ENCODE data around the gene SLC24A4.

SLC24A4 gene

GRCh38 chr14:92404018-92404417 lies 81.1 kb downstream of the SLC24A4 start:
- DNase-seq (ENCODE audit: low read depth): no peak

GRCh38 chr14:92404421-92404820 lies 81.5 kb downstream of the SLC24A4 start:
- DNase-seq (ENCODE audit: low read depth): no peak

GRCh38 chr14:92404938-92405337 lies 82.0 kb downstream of the SLC24A4 start:
- no peak for DNase-seq (ENCODE audit: low read depth)

GRCh38 chr14:92407410-92407809 lies 84.4 kb downstream of the SLC24A4 start:
- no peak for DNase-seq (ENCODE audit: low read depth)

- DNase-seq (ENCODE audit: low read depth): no peak
Observed at GRCh38 chr14:92409043-92409442, 86.1 kb downstream of the SLC24A4 start.

- DNase-seq (ENCODE audit: low read depth): no peak
Observed at GRCh38 chr14:92411135-92411534, 88.2 kb downstream of the SLC24A4 start.

- DNase-seq (ENCODE audit: low read depth): no peak
Observed at GRCh38 chr14:92411941-92412340, 89.0 kb downstream of the SLC24A4 start.

- DNase-seq (ENCODE audit: low read depth): peak; percentile 23
Observed at GRCh38 chr14:92412912-92413311, 89.9 kb downstream of the SLC24A4 start.

- no peak for DNase-seq (ENCODE audit: low read depth)
Observed at GRCh38 chr14:92413379-92413778, 90.4 kb downstream of the SLC24A4 start.

- DNase-seq (ENCODE audit: low read depth): no peak
Observed at GRCh38 chr14:92414690-92415445, 91.9 kb downstream of the SLC24A4 start.

- no peak for DNase-seq (ENCODE audit: low read depth)
Observed at GRCh38 chr14:92415969-92416368, 93.0 kb downstream of the SLC24A4 start.

- no peak for DNase-seq (ENCODE audit: low read depth)
Observed at GRCh38 chr14:92416544-92416943, 93.6 kb downstream of the SLC24A4 start.

- DNase-seq (ENCODE audit: low read depth): peak; percentile 10
Observed at GRCh38 chr14:92417759-92418158, 94.8 kb downstream of the SLC24A4 start.

- DNase-seq (ENCODE audit: low read depth): peak; percentile 21
Observed at GRCh38 chr14:92421751-92422150, 98.8 kb downstream of the SLC24A4 start.

- peak; percentile 59 for DNase-seq (ENCODE audit: low read depth)
Observed at GRCh38 chr14:92425101-92425500, 102.1 kb downstream of the SLC24A4 start.

- peak; percentile 49 for DNase-seq (ENCODE audit: low read depth)
Observed at GRCh38 chr14:92426237-92426636, 103.3 kb downstream of the SLC24A4 start.

GRCh38 chr14:92427096-92427495 lies 104.1 kb downstream of the SLC24A4 start:
- no peak for DNase-seq (ENCODE audit: low read depth)

- no peak for DNase-seq (ENCODE audit: low read depth)
Observed at GRCh38 chr14:92430686-92431085, 107.7 kb downstream of the SLC24A4 start.

GRCh38 chr14:92431199-92431725 lies 108.3 kb downstream of the SLC24A4 start:
- no peak for DNase-seq (ENCODE audit: low read depth)

- no peak for DNase-seq (ENCODE audit: low read depth)
Observed at GRCh38 chr14:92433407-92433806, 110.4 kb downstream of the SLC24A4 start.

- DNase-seq (ENCODE audit: low read depth): no peak
Observed at GRCh38 chr14:92435154-92435553, 112.2 kb downstream of the SLC24A4 start.

GRCh38 chr14:92436115-92436776 lies 113.3 kb downstream of the SLC24A4 start:
- no peak for DNase-seq (ENCODE audit: low read depth)

GRCh38 chr14:92437309-92437708 lies 114.3 kb downstream of the SLC24A4 start:
- no peak for DNase-seq (ENCODE audit: low read depth)
